ENCODE data around the gene TMC4.

GRCh38 chr19:54141356-54141755 lies 31.6 kb downstream of the TMC4 start:
- TF ChIP-seq CTCF (IDR thresholded peaks at IDR 0.05) = no peak
- no peak for TF ChIP-seq EP300 (IDR thresholded peaks at IDR 0.05; ENCODE audit: low read depth)
